ENCODE measurements around the gene ZNF547.
"Not testable (repeated sequence)": the region's sequence is repeated elsewhere in the genome, so short reads cannot be mapped to it uniquely, and the experiment has no call there.

The ZNF547 gene

DNA sequence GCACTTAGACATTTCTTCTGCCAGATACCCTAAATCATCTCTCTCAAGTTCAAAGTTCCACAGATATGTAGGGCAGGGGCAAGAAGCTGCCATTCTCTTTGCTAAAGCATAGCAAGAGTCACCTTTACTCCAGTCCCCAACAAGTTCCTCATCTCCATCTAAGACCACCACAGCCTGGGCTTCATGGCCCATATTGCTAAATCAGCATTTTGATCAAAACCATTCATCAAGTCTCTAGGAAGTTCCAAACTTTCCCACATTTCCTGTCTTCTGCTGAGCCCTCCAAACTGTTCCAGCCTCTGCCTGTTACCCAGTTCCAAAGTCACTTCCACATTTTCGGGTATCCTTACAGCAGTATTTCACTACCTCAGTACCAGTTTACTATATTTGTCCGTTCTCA lies 11.3 kb downstream of the ZNF547 start:
- not testable (repeated sequence) for DNase-seq (ENCODE audit: low read depth)

DNA sequence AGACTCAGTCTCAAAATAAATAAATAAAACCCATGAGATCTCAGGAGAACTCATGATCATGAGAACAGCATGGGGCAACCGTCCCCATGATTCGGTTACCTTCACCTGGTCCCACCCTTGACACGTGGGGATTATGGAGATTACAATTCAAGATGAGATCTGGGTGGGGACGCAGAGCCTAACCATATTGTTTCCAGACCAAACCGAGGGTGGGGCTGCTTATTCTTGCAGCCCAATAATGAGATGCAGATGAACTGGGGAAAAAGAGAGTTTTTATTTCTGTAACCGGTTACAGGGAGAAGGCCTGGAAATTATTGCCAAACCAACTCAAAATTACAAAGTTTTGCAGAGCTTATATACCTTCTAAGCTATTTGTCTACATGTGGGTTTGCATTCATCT lies 12.8 kb downstream of the ZNF547 start:
- DNase-seq (ENCODE audit: low read depth) = no peak

DNA sequence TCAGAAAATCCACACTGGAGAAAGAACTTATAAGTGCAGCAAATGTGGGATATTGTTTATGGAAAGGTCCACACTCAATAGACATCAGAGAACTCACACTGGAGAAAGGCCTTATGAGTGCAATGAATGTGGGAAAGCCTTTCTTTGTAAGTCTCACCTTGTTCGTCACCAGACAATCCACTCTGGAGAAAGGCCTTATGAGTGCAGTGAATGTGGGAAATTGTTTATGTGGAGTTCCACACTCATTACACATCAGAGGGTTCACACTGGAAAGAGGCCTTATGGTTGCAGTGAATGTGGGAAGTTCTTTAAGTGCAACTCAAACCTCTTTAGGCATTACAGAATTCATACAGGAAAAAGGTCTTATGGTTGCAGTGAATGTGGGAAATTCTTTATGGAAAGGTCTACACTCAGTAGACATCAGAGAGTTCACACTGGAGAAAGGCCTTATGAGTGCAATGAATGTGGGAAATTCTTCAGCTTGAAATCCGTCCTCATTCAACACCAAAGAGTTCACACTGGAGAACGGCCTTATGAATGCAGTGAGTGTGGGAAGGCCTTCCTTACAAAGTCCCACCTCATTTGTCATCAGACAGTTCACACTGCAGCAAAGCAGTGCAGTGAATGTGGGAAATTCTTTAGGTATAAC lies 14.3 kb downstream of the ZNF547 start:
- no peak for DNase-seq (ENCODE audit: low read depth)

DNA sequence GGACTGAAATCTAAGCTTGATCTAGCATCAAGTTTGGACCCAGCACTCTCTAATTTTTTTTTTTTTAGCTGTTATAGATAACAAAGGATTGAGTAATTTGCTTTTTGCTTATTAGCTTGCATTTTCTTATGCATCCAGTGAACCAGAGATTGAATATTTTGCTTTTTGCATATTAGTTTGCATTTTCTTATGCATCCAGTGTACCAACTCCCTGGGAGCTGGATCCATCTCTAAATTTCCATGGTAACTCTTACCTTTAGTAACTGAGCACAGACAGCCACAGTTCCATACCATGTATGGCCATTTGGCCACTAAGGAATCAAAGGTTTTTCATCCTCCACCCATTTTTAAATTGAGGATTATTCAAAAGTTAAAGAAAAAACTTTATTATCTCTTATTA lies 17.6 kb downstream of the ZNF547 start:
- DNase-seq (ENCODE audit: low read depth) = no peak

DNA sequence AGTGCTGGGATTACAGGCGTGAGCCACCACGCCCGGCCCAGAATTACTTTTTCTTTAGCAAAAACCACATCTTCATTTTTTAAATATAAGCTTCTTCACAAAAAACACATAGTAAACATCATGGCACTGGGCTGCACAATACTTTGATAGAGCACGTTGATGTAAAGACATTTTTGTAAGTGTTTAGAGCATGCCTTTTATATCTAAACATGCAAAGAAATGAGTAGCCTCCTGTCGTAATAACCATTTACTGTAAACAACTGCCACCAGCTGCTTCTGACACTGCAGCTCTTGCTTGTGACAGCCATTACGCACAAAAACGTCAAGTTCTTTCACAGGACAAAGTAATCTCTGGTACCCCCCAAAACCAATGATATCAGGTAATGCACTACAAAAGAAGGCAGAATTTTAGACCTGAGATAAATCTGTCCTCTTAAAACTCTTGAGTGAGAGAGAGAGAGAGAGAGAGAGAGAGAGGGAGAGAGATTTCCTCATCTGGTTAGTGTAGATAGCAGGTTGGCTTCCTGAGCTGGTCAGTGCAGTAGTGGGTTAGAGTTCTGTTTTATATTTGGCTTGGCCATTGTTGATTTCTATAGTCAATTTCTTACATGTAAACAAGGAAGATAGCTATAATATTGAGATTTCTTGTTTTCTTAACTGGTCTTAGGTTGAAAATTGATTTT lies 19.6 kb downstream of the ZNF547 start:
- DNase-seq (ENCODE audit: low read depth) = no peak

DNA sequence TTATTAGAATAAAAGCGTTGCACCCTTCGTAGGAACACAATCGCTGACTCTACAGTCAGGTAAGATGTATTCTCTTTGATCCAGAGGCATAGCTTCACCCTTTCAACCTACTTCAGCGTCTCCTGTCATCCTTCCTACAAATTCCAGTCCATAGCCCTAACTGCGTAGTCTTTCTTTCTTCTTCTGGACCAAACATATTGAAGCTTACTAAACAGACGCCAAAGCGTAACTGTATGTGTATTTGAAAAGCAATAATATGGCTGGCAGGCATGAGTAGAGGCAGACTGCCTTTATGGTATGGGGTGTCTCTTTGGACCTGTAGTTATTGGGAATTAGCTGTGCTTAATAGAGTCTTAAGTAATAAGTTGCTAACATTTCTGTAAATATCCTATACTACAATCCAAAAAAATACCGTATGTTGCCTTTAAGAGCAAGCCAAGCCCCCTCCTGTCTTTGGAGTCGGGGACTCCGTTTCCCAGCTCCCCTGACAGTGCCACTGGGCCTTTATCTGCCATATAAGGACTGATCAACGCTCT lies 25.9 kb downstream of the ZNF547 start:
- no peak for DNase-seq (ENCODE audit: low read depth)

DNA sequence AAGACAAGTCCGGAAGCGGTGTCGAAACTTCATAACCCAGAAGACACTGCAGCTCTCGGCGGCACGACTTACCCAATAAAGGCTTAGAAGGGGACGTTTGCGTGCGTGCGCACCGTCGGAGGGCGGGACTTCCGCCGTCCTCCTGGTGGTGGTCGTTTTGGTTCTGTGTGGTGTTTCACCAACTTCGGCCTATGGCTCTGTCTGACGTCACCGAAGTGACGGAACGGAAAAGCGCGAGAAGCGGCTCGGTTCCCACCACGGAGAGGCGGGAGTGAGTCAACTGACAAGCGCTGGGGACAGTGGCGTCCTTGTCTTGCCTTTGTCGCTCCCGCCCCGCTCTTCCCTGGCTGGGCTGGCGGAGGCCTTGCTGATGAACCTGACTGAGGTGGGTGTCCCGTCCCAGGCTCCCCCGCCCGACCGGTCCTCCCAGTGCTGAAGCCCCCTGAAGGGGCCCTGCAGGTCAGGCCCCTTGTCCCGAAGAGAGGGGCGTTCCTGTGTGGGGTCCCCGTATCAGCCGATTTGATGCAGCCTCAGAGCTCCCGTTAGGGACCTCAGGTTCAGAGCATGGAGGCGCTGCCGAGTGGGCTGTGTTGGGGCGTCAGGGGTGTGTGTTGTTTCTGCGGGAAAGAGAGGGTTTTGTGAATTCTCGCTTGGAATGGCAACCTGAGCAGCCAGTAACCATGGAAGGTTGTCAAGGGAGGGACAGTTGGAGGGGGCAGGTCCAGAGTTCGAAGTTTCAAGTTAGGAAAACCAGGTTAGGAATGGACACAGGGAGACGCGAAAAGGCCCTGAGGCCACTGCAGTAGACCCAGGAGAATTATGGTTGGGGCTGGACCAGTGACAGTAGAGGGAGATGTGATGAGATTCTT lies 26.6 kb downstream of the ZNF547 start, which contains the start of gene ZNF548:
ZNF548 (plus strand) TSS at position 125 of the 869 bp plus-strand sequence; CDS start at position 371, 246 bp downstream.
- peak; percentile 98 for DNase-seq (ENCODE audit: low read depth)

DNA sequence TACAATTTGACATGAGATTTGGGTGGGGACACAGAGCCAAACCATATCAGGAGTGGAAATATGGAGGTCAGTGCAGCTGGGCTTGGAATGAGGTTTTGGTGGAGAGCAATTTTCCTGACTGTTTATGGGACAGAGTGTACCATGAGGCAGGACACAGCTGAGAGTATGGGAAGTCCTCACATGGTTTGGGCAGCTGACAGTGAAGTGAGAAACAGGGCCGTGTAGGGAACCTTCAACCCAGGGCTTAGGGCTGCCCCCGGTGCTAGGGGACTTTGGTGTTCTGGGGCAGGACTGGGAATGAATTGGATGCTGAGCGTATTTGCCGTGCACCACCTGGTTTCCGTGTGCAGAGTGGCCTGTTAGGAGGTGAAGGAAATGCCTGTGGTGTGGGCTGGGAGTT lies 32.4 kb downstream of the ZNF547 start:
- DNase-seq (ENCODE audit: low read depth) = no peak

DNA sequence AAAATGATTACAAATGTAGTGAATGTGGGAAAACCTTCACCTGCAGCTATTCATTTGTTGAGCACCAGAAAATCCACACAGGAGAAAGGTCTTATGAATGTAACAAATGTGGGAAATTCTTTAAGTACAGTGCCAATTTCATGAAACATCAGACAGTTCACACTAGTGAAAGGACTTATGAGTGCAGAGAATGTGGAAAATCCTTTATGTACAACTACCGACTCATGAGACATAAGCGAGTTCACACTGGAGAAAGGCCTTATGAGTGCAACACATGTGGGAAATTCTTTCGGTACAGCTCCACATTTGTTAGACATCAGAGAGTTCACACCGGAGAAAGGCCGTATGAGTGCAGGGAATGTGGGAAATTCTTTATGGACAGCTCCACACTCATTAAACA lies 35.5 kb downstream of the ZNF547 start:
- no peak for DNase-seq (ENCODE audit: low read depth)

DNA sequence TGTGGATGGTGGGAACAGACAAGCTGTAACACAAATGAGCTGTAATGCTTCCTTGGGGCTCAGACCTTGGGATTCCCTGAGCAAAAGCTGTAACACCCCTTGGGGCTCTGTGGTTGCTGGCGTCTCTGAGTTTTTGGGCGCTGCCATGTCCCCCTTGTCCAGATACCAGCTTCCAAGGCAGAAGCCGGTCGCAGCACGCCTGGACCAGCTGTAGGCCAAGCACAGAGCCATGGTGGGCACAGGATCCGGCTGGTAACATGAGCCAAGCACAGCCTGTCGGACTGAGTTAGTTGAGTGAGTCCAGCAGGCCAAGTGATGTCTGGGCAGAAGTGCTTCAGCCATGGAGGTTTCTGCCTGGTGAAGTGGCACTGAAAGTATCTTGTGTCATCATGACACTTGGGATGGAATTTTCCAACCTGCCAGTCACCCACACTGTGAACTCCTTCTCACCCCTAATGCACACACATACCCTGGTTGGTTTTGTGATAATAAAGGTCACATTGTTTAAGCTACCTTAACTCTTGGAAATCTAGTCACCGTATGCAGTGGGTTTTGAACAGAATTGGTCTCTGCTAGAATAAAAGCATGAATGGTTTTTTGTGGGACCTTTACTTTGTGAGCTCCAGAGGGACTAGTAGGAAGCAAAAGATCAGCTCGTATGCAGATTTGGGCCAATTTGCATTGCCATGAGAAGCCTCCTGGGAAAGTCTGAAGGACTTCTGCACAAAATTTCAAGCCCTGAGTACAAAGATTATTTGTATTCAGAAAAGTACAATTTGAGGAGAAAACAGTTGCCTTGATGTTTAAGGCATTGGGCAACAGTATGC lies 40.6 kb downstream of the ZNF547 start:
- DNase-seq (ENCODE audit: low read depth) = no peak

DNA sequence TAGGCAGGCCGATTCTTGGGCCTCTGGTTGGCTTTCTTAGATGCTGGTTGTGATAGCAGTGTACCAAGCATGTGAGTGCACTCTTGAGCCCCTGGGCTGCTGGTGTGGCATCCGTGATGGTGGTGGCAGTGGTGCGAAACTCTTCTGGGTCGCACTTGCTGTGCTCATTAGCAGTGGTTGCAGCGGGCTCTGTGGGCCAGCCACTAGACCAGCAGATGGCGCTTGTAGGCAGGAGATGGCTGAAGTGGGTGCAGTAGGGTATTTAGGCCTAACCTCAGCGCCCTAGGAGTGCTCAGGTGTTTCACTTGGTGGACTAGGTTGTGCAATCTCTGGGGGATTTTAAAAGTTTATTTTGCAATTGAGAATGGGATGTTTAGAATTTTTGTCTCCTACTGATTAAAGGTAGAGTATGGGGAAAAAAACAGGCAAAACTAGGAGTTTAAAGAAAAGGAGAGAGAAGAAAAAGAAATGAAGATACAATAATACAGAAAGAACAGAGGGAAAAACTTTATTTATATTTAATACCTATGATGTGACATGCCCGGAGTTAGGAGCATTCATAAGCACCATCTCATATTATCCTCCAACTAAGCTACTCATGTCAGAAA lies 43.3 kb downstream of the ZNF547 start:
- peak; percentile 61 for DNase-seq (ENCODE audit: low read depth)

DNA sequence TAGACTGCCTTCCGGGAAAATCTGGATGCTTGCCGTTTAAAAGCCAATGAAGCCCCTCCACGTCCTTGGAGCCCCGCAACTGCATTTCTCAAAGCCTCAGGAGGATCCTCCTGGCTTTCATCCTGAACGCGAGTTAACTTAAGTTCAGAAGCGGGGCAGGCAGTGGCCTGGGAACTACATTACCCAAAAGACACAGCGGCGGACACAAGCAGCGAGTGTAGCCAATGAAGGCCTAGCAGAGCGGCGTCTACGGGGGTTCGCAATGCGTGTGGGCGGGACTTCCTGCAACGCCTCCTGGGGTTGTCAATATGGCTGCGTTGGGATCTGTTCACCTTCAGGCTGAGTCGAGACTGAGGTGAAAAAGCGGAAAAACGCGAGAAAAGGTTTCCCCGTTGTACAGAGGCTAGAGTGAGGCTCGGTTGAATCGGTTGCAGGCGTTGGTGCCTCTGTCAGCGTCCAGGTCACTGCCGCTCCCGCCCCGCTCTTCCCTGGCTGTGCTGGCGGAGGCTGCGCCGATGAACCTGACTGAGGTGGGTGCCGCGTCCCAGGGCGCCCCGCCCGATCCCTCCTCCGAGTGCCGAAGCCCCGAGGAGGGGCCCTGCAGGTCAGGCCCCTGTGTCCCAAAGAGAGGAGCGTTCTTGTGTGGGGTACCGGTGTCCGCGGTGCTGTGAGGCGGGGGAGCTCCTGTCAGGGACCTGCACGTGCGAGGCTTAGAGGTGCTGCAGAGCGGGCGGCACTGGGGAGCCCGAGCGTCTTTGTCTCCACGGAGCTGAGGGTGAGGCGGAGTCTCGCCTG lies 47.7 kb downstream of the ZNF547 start, which contains the start of gene ZNF17:
ZNF17 (plus strand) TSS at position 285 of the 795 bp plus-strand sequence. CDS start 2,455 bp downstream, outside the sequence.
- peak; percentile 87 for DNase-seq (ENCODE audit: low read depth)

DNA sequence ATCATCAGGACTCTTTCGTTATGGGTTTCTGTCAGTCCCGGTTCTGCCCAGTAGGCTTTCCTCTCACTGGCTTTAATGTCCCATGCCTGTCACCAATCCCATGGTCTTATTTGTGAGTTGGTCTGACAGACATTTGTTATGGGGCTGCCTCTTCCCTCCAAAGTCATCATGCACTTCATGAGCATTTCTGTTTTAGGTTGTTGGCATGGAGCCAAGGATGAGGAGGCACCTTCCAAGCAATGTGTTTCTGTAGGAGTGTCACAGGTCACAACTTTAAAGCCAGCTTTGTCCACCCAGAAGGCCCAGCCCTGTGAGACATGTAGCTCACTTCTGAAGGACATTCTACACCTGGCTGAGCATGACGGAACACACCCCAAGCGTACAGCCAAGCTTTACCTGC lies 56.1 kb downstream of the ZNF547 start:
- DNase-seq (ENCODE audit: low read depth) = no peak

DNA sequence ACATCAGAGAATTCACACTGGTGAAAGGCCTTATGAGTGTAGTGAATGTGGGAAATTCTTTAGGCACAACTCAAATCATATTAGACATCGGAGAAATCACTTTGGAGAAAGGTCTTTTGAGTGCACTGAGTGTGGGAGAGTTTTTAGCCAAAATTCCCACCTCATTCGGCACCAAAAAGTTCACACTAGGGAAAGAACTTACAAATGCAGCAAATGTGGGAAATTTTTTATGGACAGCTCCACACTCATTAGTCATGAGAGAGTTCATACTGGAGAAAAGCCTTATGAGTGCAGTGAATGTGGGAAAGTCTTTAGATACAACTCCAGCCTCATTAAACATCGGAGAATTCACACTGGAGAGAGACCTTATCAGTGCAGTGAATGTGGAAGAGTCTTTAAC lies 57.7 kb downstream of the ZNF547 start:
- no peak for DNase-seq (ENCODE audit: low read depth)

Measured in activated gamma-delta T cell treated with anti-CD3 and anti-CD28 coated beads, Interleukin-2, amount 50 U/mL, for 16 hours (primary cell).